Measurements from ENCODE around the gene PDGFRA.
A peak's percentile ranks its signal among the peaks of the same experiment; 100 is the strongest.
"Not testable (repeated sequence)": the region's sequence is repeated elsewhere in the genome, so short reads cannot be mapped to it uniquely, and the experiment has no call there.

Gene PDGFRA

DNA sequence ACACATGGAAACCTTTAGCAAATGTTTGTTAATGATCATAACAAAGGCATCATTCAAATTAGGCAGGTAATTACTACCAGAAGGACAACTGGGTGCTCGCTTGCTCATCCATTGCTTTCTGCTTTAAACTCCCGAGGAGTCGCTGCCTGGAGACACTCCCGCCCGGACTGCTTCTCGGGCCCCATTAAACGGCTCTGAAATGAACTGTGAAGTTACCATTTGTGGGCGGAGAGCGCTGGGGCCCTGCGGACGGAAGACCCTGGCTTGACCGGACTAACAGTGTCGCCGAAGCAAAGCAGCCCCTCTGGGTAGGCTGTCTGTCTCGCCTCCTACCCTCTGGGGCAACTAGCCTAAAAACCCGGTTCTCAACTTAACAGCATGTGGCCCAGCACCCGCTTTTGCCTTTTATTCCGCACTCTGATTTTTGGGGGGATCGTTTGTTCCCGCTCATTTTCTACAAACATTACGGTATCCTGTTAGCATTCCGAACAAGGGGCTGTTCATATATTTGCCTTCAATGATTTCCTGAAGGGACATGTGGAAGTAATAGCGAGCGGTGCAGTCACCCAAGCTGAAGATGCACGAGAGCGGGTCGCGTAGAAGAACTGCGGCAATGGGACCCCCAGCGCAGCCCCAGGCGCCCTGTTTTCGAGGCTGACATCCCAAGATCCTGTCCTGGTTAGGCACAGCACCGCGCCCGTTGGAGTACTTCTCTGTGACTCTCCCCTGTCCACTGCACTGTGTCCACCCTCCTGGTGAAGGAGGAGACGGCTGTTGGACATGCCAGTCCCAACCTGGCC, 1.6 kb upstream of the PDGFRA start:
- no peak for DNase-seq (ENCODE audit: low read depth)

DNA sequence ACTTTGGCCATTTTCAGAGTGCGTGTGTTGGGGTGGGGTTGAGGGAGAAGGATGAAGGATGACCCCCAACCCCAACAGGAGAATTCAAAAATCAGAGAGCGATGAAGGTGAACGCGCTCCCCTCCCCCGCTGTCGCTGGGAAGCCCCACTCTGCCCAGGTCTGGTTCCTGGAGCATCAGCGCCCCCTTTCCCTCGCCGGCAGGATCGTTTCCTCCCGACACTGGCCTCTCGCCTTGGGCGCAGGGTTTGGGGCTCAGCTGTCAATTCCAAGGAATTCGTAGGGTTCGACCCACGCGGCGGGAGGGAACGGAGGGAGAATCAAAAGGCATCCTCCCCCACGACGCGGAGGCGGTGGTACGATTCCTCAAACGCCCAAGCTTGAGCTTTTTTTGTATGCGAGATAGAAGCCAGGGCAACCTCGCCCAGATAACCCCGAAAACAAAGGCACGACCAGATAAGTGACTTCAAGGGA, 1.0 kb upstream of the PDGFRA start:
- no peak for DNase-seq (ENCODE audit: low read depth)

DNA sequence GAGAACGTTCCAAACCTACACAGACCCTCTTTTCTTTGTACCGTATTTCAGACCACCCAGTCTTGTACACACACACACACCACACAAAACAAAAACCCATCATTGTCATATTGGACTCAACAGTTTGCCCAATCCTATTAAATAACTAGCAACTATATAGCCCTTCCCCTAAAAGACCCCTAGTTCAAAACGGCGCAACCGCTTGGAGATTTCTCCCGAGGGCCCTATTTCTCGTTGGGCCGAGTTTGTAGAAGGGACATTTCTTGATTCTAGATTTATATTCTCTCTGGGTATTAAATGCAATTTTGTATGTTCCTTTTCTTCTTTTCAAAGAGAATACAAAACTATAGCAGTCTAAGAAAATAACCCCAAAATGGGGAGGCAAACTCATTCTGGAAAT, 547 bp upstream of the PDGFRA start:
- no peak for DNase-seq (ENCODE audit: low read depth)

DNA sequence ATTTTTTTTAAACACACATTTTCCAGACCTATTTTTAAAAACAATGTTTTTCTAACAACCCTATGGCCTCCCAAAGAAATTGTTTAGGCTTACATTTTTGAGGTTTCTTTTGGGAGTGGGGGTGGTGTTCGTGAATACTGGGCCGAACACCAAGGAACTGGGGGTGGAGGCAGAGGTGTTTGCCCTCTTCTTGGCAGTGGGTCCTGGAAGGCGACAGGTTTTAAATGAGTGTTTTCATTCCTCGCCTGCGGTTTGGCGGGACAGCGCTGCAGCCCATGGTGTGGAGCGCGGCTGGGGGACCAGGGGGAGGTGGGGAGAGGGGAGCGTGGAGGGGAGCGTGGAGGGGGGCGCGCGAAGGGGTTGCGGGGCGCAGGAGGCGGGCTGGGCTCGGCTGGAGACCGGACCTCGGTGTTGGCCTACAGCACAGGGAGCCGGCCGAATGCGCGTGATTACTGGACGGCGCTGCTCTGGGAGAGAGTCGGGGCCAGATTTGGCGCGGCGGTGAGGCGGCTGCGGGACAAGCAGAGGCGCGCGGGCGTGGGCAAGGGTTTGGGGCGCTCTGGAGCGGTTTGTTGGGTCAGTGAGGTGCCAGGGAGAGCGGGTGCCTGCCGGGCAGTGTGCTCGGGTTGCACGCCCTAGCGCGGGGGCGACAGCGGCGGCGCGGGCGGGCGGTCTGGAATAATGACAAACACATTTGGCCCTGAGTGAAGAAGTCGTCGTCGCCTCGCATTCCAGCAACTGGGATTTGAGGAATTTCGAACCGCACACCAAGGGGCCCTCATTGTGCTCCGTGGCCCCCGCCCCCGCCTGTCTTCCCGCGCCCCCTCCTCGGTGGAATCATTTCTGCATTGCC, 764 bp downstream of the PDGFRA start:
- DNase-seq (ENCODE audit: low read depth) = no peak

DNA sequence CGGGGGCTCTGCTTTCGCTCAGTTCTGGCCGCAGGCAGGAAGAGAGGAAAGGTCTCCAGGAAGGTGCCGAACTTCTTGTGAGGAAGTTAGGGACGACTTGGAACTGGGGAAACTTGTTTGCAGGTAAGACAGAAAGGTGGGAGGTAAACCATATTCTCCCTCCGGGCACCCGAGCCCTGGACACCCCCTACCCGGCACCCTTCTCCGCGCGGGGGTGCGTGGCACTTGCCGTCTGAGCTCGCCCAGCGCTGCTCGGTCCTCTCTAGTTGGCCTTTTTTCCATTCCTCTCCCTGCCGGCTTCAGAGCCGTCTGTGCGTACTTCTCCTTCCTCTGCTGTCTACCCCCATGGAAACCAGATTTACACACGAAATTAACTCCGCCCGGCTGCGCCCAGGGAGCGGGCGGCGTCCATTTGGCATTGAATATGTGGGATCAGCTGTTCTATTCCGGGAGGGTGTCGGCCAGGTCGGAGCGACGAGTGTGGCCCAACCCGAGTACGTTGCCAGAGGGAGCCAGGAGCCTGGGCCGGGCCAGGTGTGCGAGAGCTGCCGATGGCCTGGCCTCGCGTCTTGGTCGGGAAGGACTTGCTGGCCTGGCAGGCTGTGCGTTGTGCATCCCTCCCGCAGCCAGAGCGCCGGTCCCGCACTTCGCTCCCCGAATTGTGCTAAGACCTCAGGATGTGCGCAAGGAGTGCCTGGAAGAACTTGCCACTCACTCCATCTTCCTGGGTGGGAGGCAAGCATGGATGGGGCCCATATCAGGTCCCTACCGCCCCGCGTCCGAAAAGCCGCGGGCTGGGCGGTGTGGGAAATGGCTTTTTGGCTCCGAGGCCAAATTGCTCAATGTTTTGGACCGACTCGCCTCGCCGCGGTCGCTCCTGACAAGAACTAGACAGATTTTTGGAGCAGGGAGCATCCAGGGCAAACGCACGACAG, 1.7 kb downstream of the PDGFRA start:
- no peak for DNase-seq (ENCODE audit: low read depth)

DNA sequence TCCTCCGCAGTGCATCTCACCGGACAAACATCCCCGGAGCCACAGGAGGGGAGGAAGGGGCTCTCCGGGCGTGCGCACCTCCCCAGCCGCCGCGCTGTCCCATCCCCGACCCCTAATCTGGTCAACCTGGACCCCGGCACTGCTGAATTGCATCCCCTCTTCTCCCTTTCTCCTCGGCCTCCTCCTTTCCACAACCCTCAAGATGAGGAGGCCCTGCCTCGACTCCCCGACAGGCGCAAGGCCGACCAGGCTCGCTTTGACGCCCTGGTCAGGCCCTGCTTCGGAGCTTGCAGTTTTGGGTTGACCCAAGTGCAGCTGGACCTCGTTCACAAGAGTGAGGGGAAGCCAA, 2.3 kb downstream of the PDGFRA start:
- no peak for DNase-seq (ENCODE audit: low read depth)

DNA sequence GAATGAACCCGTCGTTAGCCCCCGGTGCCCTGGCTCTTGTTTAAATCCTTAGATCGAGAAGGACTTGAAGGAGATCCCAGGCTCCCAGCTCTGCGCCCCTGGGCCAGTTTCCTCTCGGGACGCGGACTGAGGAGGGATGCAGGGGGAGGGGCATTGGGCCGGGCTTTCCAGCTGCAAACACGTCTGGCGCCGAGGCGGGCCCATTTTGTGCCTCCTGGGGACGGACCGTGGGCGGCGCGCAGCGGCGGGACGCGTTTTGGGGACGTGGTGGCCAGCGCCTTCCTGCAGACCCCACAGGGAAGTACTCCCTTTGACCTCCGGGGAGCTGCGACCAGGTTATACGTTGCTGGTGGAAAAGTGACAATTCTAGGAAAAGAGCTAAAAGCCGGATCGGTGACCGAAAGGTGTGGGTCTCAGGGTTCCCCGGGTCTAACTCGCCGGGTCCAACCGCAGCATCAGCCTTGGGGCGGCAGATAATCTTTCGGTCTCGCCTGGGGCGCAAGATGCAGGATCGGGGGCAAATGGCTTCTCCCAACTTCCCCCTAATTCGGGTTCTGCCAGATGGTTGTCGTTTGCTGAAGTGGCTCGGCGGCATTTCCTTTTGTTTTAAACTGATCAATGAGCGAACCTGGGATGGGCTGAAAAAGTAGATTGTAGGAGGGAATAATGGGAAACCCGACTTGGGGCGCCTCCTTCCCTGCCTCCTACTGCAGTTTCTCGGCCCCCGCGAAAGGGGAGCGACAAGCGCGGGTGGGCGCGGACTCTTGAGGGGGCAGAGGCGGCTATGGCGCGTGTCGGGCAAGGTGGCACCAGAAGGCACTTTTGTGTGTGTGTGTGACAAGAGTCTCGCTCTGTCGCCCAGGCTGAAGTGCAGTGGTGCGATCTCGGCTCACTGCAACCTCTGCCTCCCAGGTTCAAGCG, 2.9 kb downstream of the PDGFRA start:
- DNase-seq (ENCODE audit: low read depth) = no peak

DNA sequence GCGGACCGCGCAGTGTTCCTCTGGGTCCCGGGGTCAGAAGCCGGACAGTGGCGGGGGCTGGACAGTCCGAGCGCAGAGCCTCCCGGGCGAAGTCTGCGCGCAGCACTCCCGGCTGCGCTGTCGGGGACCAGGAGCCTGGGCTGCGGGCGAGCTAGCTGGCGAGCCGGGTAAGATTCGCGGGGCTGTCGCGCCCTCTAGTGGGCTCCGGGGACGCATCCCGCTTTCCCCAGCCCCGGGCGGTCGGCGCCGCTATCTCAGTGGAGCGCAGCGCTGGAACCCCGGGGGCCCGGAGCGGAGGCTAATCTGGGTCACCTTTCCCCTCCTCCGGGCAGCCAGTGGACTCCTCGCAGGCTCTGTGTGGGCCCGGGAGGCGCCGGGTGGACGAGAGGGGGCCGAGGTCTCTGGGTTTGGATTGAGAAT, 4.2 kb downstream of the PDGFRA start:
- peak; percentile 39 for DNase-seq (ENCODE audit: low read depth)

DNA sequence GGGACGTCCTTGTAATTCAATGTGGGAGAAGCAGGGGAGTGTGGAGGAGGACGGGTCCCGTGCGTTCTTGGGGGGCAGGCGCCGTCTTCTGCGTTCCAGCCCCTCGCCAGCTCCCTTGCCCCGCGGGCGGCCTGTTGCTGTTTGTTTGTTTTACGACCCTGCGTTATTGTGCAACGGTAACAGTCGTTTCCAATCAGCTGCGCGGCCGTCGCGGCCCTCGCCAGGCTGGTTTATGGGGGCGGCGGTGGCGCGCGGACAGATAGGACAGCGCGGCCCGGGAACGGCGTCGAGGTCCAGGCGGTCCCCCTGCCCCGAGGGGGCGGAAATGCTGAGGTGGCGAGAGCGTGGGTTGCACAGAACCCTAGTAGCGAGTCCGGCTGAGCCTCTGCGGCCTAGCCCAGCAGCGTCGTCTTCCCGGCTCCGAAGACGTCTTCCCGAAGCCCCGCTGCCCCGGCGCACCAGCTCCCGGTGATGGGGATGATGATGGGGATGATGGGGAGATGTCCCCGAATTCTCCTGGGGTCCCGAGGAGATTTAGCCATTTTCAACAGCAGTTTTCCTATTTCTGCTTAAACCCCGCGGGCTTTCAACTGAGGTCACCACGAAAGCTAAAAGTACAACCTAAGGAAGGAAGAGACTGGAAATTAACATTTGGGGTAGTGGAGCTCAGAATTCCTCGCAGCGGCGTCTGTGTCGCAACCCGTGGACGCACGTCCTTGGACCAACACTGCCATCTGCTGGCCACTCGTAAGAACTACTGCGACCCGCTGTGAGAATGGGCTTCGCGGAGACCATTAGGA, 4.8 kb downstream of the PDGFRA start:
- DNase-seq (ENCODE audit: low read depth) = peak; percentile 45

DNA sequence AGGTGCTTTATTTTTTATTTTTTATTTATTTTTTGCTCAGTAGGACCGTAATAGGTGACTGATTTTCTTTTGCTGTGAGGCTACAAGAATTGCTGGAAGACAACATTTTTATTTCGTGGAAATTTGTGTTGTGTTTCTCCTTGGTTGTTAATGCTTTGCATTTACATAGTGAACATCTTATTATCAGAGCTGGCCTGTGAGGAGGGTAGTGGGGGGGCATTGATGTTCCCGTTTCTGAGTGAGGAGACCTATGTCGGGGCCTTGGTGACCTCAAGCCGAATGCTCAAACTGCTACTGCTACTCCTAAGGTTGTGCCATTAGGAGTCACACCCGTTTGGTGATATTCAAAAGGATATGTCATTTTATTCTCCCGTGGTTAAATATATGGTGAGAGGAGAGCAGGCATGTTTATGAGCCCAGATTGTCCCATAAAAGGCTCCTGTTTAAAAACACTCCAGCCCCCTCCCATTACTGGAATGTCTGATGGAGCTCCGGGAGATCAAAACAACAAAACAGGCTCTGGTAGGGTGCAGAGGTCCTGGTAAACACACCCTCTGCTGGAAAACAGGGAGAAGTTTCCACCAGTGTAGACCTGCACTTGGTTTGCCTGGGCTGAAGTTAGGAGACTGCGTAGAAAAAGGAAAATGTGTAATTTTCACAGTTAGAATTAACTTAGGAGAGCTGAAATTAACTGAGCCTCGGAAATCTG, 5.6 kb downstream of the PDGFRA start:
- no peak for DNase-seq (ENCODE audit: low read depth)

DNA sequence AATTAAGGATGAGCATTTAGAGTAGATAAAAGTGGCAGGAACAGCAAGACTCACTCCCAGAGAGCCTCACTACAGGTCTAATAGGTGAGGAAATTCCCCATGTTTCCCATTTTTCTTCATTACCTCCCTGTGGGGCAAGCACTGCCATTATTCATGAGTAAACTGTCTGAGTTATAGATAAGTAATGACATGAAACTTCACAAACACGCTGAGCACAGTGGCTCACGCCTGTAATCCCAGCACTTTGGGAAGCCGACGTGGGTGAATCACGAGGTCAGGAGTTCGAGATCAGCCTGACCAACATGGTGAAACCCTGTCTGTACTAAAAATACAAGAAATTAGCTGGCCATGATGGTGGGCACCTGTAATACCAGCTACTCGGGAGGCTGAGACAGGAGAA, 7.2 kb downstream of the PDGFRA start:
- not testable (repeated sequence) for DNase-seq (ENCODE audit: low read depth)

DNA sequence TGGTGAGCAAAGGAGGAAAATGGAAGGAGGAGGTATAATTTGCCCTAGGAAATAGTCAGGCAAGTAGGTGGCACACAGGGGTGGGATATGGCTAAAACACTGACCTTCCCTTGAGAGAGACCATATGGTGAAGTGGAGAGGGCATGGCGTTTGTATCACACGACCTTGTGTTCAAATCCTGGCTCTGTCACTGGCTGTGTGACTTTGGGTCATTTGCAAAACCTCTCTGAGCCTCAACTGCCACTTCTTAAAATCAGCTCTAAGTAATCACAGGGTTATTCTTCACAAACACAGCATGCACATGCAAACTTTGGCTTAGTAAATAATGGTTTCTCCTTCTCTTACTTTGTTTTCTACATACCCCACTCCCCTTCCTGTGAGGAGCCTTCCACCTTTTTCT, 8.7 kb downstream of the PDGFRA start:
- no peak for DNase-seq (ENCODE audit: low read depth)

DNA sequence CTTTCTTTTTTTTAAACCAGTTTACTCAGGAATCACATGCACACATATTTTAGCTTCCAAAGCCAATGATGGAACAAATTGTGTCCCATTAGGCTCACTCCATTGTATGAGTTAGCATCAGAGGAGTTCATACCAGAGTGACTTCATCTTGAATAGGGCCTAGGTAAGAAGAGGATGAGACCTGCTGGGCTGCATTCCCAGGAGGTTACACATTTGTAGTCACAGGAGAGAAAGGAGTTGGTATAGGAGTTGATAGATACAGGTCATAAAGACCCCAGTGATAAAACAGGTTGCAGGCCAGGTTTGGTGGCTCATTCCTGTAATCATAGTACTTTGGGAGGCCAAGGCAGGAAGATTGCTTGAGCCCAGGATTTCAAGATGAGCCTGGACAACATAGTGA, 9.3 kb downstream of the PDGFRA start:
- no peak for DNase-seq (ENCODE audit: low read depth)

DNA sequence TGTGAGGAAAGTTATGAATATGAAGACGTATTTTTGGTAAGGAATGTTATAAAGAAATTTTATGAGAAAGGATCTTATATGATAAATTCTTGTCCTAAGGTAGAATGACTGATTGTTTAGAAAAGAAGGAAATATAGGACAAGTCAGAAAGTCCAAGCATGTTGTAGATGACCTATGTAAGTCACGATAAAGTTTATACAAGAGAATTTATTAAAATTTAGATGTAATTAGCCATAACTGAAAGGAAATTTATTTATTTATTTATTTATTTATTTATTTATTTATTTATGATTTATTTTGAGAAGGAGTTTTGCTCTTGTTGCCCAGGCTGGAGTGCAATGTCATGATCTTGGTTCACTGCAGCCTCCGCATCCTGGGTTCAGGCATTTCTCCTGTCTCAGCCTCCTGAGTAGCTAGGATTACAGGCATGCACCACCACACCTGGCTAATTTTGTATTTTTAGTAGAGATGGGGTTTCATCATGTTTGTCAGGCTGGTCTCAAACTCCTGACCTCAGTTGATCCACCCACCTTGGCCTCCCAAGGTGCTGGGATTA, 12.3 kb downstream of the PDGFRA start:
- DNase-seq (ENCODE audit: low read depth) = not testable (repeated sequence)

DNA sequence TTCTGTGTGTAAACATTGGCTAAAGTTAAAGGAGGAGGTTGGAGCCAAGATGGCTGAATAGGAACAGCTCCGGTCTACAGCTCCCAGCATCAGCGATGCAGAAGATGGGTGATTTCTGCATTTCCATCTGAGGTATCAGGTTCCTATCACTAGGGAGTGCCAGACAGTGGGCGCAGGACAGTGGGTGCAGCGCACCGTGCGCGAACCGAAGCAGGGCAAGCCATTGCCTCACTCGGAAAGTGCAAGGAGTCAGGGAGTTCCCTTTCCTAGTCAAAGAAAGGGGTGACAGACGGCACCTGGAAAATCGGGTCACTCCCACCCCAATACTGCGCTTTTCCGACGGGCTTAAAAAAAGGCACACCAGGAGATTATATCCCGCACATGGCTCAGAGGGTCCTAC, 14.4 kb downstream of the PDGFRA start:
- not testable (repeated sequence) for DNase-seq (ENCODE audit: low read depth)

DNA sequence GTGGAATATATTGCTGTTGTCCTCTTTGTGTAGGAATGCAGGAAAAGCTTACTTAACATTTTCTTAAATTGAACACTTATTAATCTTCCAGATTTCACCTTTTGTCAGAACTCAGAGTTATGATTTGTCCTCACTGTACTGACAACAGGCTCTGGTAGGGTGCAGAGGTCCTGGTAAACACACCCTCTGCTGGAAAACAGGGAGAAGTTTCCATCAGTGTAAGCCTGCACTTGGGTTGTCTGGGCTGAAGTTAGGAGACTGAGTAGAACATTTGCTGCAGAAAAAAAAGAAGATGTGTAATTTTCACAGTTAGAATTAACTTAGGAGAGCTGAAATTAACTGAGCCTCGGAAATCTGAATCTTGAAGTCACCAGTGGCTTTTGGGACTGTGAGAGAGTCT, 23.2 kb downstream of the PDGFRA start:
- DNase-seq (ENCODE audit: low read depth) = not testable (repeated sequence)

DNA sequence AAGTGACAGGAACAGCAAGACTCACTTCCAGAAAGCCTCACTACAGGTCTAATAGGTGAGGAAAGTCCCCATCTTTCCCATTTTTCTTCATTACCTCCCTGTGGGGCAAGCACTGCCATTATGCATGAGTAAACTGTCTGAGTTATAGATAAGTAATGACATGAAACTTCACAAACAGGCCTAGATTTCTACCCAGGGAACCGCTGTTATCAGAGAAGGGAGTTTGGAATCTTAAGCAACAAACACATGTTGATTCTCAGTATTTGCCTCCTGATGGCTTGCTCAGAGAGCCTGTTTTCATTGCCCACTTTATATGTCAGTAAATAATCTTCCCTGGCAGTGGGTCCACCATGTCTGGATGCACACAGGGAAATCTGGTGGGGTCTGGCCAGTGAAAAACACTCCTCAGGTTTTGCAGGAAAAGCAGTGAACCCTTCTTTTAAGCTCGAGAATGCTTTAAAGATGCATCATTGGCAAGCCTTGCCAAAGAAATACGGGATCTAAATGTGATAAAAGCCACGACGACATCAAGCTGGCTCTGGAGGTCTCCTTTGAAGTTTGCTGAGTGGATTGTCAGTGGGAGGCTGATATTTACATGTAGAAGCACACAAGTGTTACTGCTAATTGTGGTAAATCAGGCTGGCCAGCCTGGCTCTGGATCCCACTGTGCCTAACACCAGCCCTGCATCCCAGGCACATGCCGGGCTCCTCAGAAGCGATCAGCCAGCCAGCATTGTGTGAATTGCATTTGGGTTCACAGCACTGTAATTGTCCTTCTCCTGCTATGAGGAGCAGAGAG, 25.2 kb downstream of the PDGFRA start:
- DNase-seq (ENCODE audit: low read depth) = no peak

DNA sequence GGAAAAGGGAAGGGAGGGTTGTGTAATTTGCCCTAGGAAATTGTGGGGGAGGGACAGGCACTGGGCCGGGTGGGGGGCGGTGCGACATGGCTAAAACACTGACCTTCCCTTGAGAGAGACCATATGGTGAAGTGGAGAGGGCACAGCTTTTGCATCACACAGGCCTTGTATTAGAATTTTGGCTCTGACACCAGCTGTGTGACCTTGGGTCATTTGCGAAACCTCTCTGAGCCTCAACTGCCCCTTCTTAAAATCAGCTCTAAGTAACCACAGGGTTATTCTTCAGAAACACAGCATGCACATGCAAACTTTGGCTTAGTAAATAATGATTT, 25.8 kb downstream of the PDGFRA start:
- DNase-seq (ENCODE audit: low read depth) = no peak

DNA sequence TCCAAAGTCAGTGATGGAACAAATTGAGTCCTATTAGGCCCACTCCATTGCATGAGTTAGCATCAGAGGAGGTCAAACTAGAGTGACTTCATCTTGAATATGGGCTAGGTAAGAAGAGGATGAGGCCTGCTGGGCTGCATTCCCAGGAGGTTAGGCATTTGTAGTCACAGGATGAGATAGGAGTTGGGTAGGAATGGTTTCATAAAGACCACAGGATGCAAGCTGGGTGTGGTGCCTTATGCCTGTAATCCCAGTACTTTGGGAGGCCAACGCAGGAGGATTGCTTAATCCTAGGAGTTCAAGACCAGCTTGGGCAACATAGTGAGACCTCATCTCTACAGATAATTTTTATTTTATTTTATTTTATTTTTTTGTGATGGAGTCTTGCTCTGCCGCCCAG, 26.8 kb downstream of the PDGFRA start:
- no peak for DNase-seq (ENCODE audit: low read depth)

All from CMK (cell line).